HG03025 (cell line): Measurements from ENCODE around the gene ZNF239.
"Not testable (repeated sequence)": the region's sequence is repeated elsewhere in the genome, so short reads cannot be mapped to it uniquely, and the experiment has no call there.

ENCODE experiments used
- ATAC-seq: cut with Tn5 transposase; IDR thresholded peaks from one replicate; pipeline ENCODE4 v1.9.1; 2021; ENCODE audit warnings: mild to moderate bottlenecking, moderate library complexity; ENCODE audit not compliant: unreplicated experiment, low FRiP score

The ZNF239 gene

GRCh38 chr10:43574001-43574892 lies at the start of gene ZNF239:
Gene ZNF239 (minus strand): TSS chr10:43574616. CDS start chr10:43558079, 16,537 bp downstream.
- ATAC-seq, result peak; percentile 92

- no peak for ATAC-seq
Measured at GRCh38 chr10:43623351-43623750, 48.9 kb upstream of the ZNF239 start.

GRCh38 chr10:43622038-43622437 lies 47.6 kb upstream of the ZNF239 start:
- no peak for ATAC-seq

GRCh38 chr10:43619368-43619767 lies 45.0 kb upstream of the ZNF239 start:
- ATAC-seq, result no peak

- ATAC-seq, result no peak
Measured at GRCh38 chr10:43616697-43617370, 42.4 kb upstream of the ZNF239 start.

- no peak for ATAC-seq
Measured at GRCh38 chr10:43610636-43611035, 36.2 kb upstream of the ZNF239 start.

GRCh38 chr10:43607199-43607573 lies 32.8 kb upstream of the ZNF239 start:
- no peak for ATAC-seq

GRCh38 chr10:43606323-43607198 lies 32.1 kb upstream of the ZNF239 start, which contains the start of gene ZNF485:
Gene ZNF485 (plus strand): TSS chr10:43606438. CDS start chr10:43607051, 613 bp downstream.
- ATAC-seq, result peak; percentile 96

GRCh38 chr10:43605850-43606322 lies 31.5 kb upstream of the ZNF239 start:
- no peak for ATAC-seq

GRCh38 chr10:43601576-43601975 lies 27.2 kb upstream of the ZNF239 start:
- not testable (repeated sequence) for ATAC-seq

- no peak for ATAC-seq
Measured at GRCh38 chr10:43599333-43599732, 24.9 kb upstream of the ZNF239 start.

GRCh38 chr10:43598446-43598845 lies 24.0 kb upstream of the ZNF239 start:
- ATAC-seq, result no peak

GRCh38 chr10:43596546-43596945 lies 22.1 kb upstream of the ZNF239 start:
- no peak for ATAC-seq

- ATAC-seq, result peak; percentile 49
Measured at GRCh38 chr10:43595739-43596298, 21.4 kb upstream of the ZNF239 start.

- ATAC-seq, result peak; percentile 95
Measured at GRCh38 chr10:43594944-43595589, 20.7 kb upstream of the ZNF239 start.

GRCh38 chr10:43591303-43591904 lies 17.0 kb upstream of the ZNF239 start:
- no peak for ATAC-seq

GRCh38 chr10:43586730-43587115 lies 12.3 kb upstream of the ZNF239 start:
- not testable (repeated sequence) for ATAC-seq

- ATAC-seq, result no peak
Measured at GRCh38 chr10:43585981-43586729, 11.7 kb upstream of the ZNF239 start.

GRCh38 chr10:43585046-43585445 lies 10.6 kb upstream of the ZNF239 start:
- ATAC-seq, result no peak
